SK-N-SH (cell line): ENCODE results near the gene PRPF6.

ENCODE experiments used
- EP300 ChIP-seq, 2 experiments: IDR thresholded peaks; 2 replicates each; pipeline versions ENCODE4 v1.4.0 to v1.6.1; 2012; ENCODE audit warnings: borderline replicate concordance in 1 of 2, low read depth in 1 of 2, low read length in 1 of 2
- EZH2phosphoT487 ChIP-seq: fragments of 200-600 bp; sonication (generic); IDR thresholded peaks from 2 replicates; pipeline ENCODE4 v1.6.1; 2017; ENCODE audit warnings: low read depth, mixed run types, mild to moderate bottlenecking, antibody characterized with exemption, moderate library complexity, borderline replicate concordance
- GATA2 ChIP-seq: sonication (generic); formaldehyde crosslinking; IDR thresholded peaks from 2 replicates; pipeline ENCODE4 v1.5.0; 2020; ENCODE audit warnings: mild to moderate bottlenecking, missing genetic modification reagents
- MEF2A ChIP-seq: IDR thresholded peaks from 2 replicates; pipeline ENCODE4 v1.4.0; 2012; ENCODE audit warnings: low read depth, borderline replicate concordance
- POLR2AphosphoS5 ChIP-seq: IDR thresholded peaks from 2 replicates; pipeline ENCODE4 v1.6.1; 2012; ENCODE audit warnings: low read depth, low read length
- RAD21 ChIP-seq: IDR thresholded peaks from 2 replicates; pipeline ENCODE4 v1.6.1; 2012; ENCODE audit warnings: mild to moderate bottlenecking, low read length
- TF ChIP-seq, protein P1 (sequence below): fragments of 200-600 bp; sonication (generic); IDR thresholded peaks from 2 replicates; pipeline ENCODE4 v1.6.1; 2017; ENCODE audit warnings: antibody characterized with exemption, mild to moderate bottlenecking, moderate library complexity
- TF ChIP-seq, protein P2 (sequence below): fragments of 150-350 bp; IDR thresholded peaks from 2 replicates; pipeline ENCODE4 v1.6.1; 2017; ENCODE audit warnings: antibody characterized with exemption, low read length, low read depth, borderline replicate concordance
- TF ChIP-seq, protein P3 (sequence below): IDR thresholded peaks from 2 replicates; pipeline ENCODE4 v1.6.1; 2012; ENCODE audit warnings: mild to moderate bottlenecking, low read depth, low read length, moderate library complexity
- TF ChIP-seq, protein P4 (sequence below): IDR thresholded peaks from 2 replicates; pipeline ENCODE4 v1.4.0; 2012; ENCODE audit warnings: low read depth, borderline replicate concordance

DNA sequence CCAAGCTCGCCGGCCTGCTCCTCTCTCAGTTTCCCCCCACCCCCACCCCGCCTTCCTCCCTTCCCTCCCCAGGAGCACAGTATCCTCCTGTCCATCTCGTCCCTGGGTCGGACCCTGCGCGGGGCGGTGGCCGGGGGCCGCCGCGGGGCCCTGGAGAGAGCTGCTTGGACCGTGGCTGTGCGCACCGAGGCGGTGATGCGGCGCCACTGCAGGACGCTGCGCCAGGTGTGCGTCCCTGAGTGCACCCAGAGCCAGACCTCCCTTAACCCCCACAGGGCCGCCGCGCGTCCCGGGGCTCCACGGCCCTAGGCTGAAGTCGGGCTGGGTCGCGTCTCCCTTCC lies 57.3 kb downstream of the PRPF6 start:
- TF ChIP-seq, protein P1, sequence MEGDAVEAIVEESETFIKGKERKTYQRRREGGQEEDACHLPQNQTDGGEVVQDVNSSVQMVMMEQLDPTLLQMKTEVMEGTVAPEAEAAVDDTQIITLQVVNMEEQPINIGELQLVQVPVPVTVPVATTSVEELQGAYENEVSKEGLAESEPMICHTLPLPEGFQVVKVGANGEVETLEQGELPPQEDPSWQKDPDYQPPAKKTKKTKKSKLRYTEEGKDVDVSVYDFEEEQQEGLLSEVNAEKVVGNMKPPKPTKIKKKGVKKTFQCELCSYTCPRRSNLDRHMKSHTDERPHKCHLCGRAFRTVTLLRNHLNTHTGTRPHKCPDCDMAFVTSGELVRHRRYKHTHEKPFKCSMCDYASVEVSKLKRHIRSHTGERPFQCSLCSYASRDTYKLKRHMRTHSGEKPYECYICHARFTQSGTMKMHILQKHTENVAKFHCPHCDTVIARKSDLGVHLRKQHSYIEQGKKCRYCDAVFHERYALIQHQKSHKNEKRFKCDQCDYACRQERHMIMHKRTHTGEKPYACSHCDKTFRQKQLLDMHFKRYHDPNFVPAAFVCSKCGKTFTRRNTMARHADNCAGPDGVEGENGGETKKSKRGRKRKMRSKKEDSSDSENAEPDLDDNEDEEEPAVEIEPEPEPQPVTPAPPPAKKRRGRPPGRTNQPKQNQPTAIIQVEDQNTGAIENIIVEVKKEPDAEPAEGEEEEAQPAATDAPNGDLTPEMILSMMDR: no peak
- TF ChIP-seq EZH2phosphoT487 (no peak), MEF2A (no peak), POLR2AphosphoS5 (no peak), EP300 (IDR thresholded peaks at IDR 0.05; ENCODE audit: borderline replicate concordance in 1 of 2, low read depth in 1 of 2, low read length in 1 of 2) (no peak), RAD21 (no peak), GATA2 (CRISPR knock-in tag) (no peak)
- TF ChIP-seq, protein P2, sequence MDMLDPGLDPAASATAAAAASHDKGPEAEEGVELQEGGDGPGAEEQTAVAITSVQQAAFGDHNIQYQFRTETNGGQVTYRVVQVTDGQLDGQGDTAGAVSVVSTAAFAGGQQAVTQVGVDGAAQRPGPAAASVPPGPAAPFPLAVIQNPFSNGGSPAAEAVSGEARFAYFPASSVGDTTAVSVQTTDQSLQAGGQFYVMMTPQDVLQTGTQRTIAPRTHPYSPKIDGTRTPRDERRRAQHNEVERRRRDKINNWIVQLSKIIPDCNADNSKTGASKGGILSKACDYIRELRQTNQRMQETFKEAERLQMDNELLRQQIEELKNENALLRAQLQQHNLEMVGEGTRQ: no peak
- TF ChIP-seq, protein P3, sequence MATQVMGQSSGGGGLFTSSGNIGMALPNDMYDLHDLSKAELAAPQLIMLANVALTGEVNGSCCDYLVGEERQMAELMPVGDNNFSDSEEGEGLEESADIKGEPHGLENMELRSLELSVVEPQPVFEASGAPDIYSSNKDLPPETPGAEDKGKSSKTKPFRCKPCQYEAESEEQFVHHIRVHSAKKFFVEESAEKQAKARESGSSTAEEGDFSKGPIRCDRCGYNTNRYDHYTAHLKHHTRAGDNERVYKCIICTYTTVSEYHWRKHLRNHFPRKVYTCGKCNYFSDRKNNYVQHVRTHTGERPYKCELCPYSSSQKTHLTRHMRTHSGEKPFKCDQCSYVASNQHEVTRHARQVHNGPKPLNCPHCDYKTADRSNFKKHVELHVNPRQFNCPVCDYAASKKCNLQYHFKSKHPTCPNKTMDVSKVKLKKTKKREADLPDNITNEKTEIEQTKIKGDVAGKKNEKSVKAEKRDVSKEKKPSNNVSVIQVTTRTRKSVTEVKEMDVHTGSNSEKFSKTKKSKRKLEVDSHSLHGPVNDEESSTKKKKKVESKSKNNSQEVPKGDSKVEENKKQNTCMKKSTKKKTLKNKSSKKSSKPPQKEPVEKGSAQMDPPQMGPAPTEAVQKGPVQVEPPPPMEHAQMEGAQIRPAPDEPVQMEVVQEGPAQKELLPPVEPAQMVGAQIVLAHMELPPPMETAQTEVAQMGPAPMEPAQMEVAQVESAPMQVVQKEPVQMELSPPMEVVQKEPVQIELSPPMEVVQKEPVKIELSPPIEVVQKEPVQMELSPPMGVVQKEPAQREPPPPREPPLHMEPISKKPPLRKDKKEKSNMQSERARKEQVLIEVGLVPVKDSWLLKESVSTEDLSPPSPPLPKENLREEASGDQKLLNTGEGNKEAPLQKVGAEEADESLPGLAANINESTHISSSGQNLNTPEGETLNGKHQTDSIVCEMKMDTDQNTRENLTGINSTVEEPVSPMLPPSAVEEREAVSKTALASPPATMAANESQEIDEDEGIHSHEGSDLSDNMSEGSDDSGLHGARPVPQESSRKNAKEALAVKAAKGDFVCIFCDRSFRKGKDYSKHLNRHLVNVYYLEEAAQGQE: no peak
- TF ChIP-seq, protein P4, sequence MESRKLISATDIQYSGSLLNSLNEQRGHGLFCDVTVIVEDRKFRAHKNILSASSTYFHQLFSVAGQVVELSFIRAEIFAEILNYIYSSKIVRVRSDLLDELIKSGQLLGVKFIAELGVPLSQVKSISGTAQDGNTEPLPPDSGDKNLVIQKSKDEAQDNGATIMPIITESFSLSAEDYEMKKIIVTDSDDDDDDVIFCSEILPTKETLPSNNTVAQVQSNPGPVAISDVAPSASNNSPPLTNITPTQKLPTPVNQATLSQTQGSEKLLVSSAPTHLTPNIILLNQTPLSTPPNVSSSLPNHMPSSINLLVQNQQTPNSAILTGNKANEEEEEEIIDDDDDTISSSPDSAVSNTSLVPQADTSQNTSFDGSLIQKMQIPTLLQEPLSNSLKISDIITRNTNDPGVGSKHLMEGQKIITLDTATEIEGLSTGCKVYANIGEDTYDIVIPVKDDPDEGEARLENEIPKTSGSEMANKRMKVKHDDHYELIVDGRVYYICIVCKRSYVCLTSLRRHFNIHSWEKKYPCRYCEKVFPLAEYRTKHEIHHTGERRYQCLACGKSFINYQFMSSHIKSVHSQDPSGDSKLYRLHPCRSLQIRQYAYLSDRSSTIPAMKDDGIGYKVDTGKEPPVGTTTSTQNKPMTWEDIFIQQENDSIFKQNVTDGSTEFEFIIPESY: no peak
